Ureter (tissue), 1 donor: Measurements from ENCODE around the gene AP2A1. TPM values are rescaled to one million over a fixed set of nuclear protein-coding genes. Genes with fewer than 3 reads are reported as not detected.
"Not testable (repeated sequence)": the region's sequence is repeated elsewhere in the genome, so short reads cannot be mapped to it uniquely, and the experiment has no call there.

Experiments
- DNase-seq: peaks from one replicate; pipeline ENCODE4 v3.0.0-alpha.2; 2020; ENCODE audit warnings: low spot score
- total RNA-seq: library from RNA; stranded (reverse); gene quantifications from one replicate; pipeline ENCODE4 v1.2.4, GENCODE V29; 2023
- donor health status: DM: yes; HTN: yes; CAD: no.

AP2A1 gene
- 66.6 TPM for total RNA-seq

- DNase-seq, result no peak
Measured at GRCh38 chr19:49766930-49767299, at the start of gene AP2A1. Gene AP2A1 (plus strand): TSS chr19:49767001. CDS start chr19:49767134, 133 bp downstream.

- no peak for DNase-seq
Measured at GRCh38 chr19:49718511-49718910, 48.3 kb upstream of the AP2A1 start.

DNA sequence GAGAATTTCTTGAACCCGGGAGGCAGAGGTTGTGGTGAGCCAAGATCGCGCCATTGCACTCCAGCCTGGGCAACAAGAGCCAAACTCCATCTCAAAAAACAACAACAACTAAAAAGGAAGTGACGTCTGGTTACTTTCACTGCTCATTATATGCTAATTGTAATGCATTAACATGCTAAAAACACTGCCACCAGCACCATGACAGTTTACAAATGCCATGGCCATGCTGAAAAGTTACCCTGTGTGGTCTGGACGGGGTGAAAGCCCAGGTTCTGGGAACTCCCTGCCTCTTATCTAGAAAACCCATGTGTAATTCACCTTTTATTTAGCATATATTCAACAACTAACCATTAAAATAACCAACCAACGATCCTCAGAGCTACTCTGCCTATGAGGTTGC lies 47.8 kb upstream of the AP2A1 start:
- DNase-seq, result no peak

GRCh38 chr19:49719420-49719819 lies 47.4 kb upstream of the AP2A1 start:
- not testable (repeated sequence) for DNase-seq

GRCh38 chr19:49727217-49728030 lies 39.4 kb upstream of the AP2A1 start:
- DNase-seq, result peak; percentile 52

DNA sequence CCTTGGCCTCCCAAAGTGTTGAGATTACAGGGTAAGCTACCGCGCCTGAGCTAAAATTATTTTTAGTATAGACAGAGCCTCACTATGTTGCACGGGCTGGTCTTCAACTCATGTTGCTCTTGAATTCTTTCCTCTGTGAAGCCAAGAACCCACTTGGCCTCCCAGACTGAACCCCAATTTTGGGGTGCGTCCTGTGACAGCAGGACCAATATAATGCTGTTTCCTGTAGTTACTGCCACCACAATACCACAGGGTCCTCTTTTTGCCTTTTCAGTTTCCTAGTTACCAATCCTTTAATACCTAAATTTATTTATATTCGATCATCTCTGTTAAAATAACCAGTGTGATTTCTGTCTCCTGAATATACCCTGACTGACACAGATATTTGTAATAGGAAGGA lies 36.6 kb upstream of the AP2A1 start:
- DNase-seq, result no peak

DNA sequence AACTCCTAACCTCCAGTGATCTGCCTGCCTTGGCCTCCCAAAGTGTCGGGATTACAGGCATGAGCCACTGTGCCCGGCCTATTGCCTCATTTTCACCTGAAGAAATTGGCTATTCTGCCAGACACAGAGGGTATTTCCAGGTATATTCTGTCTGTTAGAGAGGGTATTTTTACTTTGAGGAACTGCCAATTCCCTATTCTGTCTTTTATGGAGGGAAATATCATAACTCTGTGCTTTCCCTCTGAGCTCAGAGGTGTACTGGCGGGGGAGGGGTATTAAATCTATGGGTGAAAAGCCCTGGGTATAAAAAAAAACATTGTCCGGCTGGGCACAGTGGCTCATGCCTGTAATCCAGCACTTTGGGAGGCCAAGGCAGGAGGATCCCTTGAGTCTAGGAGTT lies 28.5 kb upstream of the AP2A1 start:
- DNase-seq, result no peak

GRCh38 chr19:49739098-49739497 lies 27.7 kb upstream of the AP2A1 start:
- no peak for DNase-seq

- DNase-seq, result no peak
Measured at GRCh38 chr19:49739933-49740332, 26.9 kb upstream of the AP2A1 start.

- DNase-seq, result no peak
Measured at GRCh38 chr19:49741210-49741844, 25.5 kb upstream of the AP2A1 start.

GRCh38 chr19:49744946-49745381 lies 21.8 kb upstream of the AP2A1 start:
- DNase-seq, result no peak

GRCh38 chr19:49746206-49746958 lies 20.4 kb upstream of the AP2A1 start:
- DNase-seq, result no peak

GRCh38 chr19:49749055-49749716 lies 17.6 kb upstream of the AP2A1 start:
- DNase-seq, result no peak

GRCh38 chr19:49749771-49750170 lies 17.0 kb upstream of the AP2A1 start:
- DNase-seq, result no peak

DNA sequence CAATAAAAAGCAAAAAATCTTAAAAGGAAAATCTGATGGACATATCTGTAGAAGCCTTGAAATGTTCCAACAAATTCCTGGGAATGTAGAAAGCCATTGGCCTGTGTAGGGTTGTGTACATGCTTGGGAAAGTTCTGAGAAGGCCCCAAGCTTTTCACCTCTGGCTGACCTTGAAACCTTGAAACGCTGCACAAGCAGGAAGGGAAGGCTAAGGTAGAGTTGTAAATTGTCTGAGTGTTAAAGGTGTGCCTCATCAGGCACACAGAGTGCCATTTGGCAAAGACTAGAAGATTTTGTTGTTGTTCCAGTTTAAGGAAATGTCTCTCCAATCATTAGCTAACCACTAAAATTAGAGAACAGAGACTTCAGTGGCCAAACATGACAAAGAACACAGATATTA lies 14.1 kb upstream of the AP2A1 start:
- DNase-seq, result no peak

- DNase-seq, result no peak
Measured at GRCh38 chr19:49755956-49756355, 10.8 kb upstream of the AP2A1 start.

DNA sequence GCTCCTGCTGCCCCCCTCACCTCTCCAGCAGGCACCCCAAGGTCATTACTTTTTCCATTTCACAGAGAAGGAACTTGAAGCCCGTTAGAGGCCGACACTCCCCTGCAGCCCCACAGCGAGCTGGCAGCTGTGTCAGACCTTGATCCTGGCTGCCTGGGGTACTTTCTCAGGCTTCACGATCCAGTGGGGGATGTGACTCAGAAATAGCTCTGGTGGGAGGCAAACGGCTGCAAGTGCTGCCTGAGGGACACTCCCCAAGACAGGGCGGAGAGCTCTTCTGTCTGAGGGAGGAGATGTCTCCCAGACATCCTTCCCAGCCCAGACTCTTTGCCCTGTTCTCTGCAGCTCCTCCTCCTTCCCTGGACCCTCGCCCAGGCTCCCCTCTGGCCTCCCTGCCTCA lies 8.5 kb upstream of the AP2A1 start:
- DNase-seq, result no peak

DNA sequence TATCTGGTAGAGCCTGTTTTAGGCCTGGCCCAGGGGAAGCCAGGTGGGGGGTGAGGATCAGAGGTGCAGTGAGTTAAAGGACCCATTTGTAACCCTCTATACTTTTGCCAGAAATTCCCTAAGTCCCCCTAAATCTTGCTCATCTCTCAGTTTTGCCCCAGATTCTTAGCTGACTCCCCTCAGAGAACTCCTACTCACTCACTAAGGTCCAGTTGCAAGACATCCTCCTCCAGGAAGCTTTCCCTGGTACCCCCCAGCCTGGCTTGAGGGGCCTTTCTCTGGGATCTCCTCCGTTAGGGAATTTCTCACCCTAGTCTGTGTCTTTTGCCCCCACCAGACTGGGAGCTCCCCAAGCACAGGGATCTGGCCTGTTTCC lies 5.6 kb upstream of the AP2A1 start:
- DNase-seq, result no peak

DNA sequence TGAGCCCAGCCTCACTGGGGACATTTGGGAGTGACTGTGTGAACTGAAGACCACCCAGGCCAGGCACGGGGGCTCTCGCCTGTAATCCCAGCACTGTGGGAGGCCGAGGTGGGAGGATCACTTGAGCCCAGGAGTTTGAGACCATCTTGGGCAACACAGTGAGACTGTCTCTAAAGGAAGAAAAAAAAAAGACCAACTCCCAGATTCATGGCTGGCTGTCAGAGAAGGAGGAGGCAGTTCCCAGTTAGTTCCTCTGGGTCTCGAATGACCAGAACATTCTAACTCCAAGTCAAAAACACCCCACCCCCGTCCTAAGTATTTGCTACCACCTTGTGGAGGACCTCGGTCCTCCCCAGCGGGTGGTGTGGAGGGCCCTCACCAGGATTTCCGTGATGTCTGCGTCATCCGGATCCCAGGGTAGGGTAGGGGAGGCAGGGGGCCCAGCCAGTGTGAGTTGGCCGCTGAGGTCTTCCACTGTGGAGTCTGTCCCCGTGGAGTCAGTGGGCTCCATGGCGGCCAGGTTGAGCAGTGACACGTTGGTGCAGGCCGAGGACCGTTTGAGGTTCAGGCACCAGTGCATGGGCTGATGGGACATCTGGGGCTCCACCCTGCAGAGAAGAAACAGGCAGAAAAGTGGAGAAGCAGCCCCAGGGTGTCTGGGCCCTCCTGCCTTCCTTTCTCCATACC lies 5.0 kb upstream of the AP2A1 start:
- DNase-seq, result no peak

DNA sequence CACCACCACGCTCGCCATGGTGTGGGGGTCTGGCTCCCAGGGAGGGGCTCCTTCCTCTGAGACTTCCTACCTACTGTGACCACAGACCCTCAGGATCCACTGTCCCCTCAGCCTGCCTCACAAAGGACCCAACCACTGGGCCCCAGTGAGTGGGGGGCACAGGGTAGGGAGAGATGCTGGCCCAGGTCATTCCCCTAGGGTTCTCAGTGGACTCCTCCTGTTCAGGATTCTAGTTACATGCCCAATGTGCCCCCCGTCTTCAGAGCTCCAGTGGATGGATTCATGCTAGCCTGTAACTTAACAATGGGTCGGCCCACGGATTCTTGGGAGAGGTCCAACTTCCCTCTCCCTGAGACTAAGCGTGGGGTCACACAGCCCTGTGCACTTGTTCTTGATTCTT lies 3.6 kb upstream of the AP2A1 start, which contains the start of gene TSKS:
TSKS (minus strand) TSS at position 77 of the 400 bp plus-strand sequence; CDS start at position 18, 59 bp downstream.
- DNase-seq, result no peak

DNA sequence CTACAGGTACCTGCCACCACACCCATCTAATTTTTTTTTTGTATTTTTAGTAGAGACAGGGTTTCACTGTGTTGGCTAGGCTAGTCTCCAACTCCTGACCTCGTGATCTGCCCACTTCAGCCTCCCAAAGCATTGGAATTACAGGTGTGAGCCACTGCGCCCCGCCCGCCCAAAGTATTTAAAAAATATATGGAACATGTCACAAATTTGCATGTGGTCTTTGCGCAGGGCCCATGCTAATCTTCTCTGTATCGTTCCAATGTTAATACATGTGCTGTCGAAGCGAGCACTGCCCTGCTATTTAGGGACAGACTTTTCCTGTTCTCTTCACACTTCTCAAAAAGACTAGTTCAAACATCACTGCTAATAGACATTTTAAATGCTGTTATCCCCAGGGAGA lies 2.5 kb upstream of the AP2A1 start:
- DNase-seq, result no peak
